Measurements from ENCODE around the gene GINS1. TPM values are rescaled to one million over a fixed set of nuclear protein-coding genes. Genes with fewer than 3 reads are reported as not detected.
A peak's percentile ranks its signal among the peaks of the same experiment; 100 is the strongest.

Gene GINS1
- total and polyA plus RNA-seq, 2 of the 13 experiments (the other 11 are each of a cell fraction or from before 2014, with no cell fraction given): 14.6 to 59.9 TPM

- TF ChIP-seq ZNF441 (CRISPR knock-in tag; IDR thresholded peaks at IDR 0.05; ENCODE audit: borderline replicate concordance) (no peak; the same call in 1 of the 2 replicates), ZNF33B (CRISPR knock-in tag; IDR thresholded peaks at IDR 0.05) (peak; percentile 68; the same call in 1 of the 2 replicates), FOXP4 (CRISPR knock-in tag; IDR thresholded peaks at IDR 0.05) (no peak), THRA (CRISPR knock-in tag; IDR thresholded peaks at IDR 0.05; ENCODE audit: borderline replicate concordance) (peak; percentile 22; the same call in 1 of the 2 replicates), ZNF629 (CRISPR knock-in tag; conservative IDR thresholded peaks at IDR 0.05) (peak; percentile 27; the same call in 1 of the 2 replicates), CHCHD3 (CRISPR knock-in tag; IDR thresholded peaks at IDR 0.05) (peak; percentile 97), PAWR (CRISPR knock-in tag; IDR thresholded peaks at IDR 0.05; ENCODE audit: borderline replicate concordance) (no peak; the same call in 1 of the 2 replicates), NR3C1 (CRISPR knock-in tag; IDR thresholded peaks at IDR 0.05) (no peak), MTA3 (CRISPR knock-in tag; IDR thresholded peaks at IDR 0.05) (peak; percentile 45; the same call in 1 of the 2 replicates), DZIP1 (CRISPR knock-in tag; IDR thresholded peaks at IDR 0.05) (peak; percentile 94; the same call in 1 of the 2 replicates), ZNF790 (CRISPR knock-in tag; IDR thresholded peaks at IDR 0.05; ENCODE audit: borderline replicate concordance) (peak; percentile 18; the same call in 1 of the 2 replicates), KDM6A (CRISPR knock-in tag; IDR thresholded peaks at IDR 0.05; ENCODE audit: low read depth) (no peak), RXRB (CRISPR knock-in tag; IDR thresholded peaks at IDR 0.05; ENCODE audit: borderline replicate concordance) (peak; percentile 24; the same call in 1 of the 2 replicates), KLF12 (CRISPR knock-in tag; IDR thresholded peaks at IDR 0.05; ENCODE audit: borderline replicate concordance) (peak; percentile 85; the same call in 1 of the 2 replicates), ZNF546 (CRISPR knock-in tag; conservative IDR thresholded peaks at IDR 0.05) (peak; percentile 79), ZNF891 (CRISPR knock-in tag; IDR thresholded peaks at IDR 0.05) (peak; percentile 97)
- TF ChIP-seq, protein P1, sequence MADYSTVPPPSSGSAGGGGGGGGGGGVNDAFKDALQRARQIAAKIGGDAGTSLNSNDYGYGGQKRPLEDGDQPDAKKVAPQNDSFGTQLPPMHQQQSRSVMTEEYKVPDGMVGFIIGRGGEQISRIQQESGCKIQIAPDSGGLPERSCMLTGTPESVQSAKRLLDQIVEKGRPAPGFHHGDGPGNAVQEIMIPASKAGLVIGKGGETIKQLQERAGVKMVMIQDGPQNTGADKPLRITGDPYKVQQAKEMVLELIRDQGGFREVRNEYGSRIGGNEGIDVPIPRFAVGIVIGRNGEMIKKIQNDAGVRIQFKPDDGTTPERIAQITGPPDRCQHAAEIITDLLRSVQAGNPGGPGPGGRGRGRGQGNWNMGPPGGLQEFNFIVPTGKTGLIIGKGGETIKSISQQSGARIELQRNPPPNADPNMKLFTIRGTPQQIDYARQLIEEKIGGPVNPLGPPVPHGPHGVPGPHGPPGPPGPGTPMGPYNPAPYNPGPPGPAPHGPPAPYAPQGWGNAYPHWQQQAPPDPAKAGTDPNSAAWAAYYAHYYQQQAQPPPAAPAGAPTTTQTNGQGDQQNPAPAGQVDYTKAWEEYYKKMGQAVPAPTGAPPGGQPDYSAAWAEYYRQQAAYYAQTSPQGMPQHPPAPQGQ (CRISPR knock-in tag; IDR thresholded peaks at IDR 0.05; ENCODE audit: borderline replicate concordance): no peak
- TF ChIP-seq, protein P2, sequence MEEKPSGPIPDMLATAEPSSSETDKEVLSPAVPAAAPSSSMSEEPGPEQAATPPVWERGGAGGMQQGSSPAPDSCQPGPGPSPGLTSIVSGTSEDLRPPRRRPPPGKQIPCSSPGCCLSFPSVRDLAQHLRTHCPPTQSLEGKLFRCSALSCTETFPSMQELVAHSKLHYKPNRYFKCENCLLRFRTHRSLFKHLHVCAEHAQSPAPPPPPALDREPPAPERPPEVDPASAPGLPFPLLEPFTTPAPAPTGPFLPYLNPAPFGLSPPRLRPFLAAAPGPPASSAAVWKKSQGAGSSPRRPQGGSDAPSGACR (CRISPR knock-in tag; IDR thresholded peaks at IDR 0.05): 0 out of 2 replicates have a peak, but pooled peaks have one; percentile 91
- TF ChIP-seq, protein P3, sequence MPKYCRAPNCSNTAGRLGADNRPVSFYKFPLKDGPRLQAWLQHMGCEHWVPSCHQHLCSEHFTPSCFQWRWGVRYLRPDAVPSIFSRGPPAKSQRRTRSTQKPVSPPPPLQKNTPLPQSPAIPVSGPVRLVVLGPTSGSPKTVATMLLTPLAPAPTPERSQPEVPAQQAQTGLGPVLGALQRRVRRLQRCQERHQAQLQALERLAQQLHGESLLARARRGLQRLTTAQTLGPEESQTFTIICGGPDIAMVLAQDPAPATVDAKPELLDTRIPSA (CRISPR knock-in tag; IDR thresholded peaks at IDR 0.05; ENCODE audit: borderline replicate concordance): peak; percentile 88; the same call in 1 of the 2 replicates
Observed at GRCh38 chr20:25389858-25390537, 17.5 kb upstream of the GINS1 start (continued).

All from HepG2 (cell line).